Panc1 (cell line): ENCODE data around the gene ASB11.
A peak's percentile ranks its signal among the peaks of the same experiment; 100 is the strongest.

Experiments
- CTCF ChIP-seq: fragments of 450-650 bp; IDR thresholded peaks from 2 replicates; pipeline ENCODE4 v1.5.1; 2017; ENCODE audit warnings: mild to moderate bottlenecking
- REST ChIP-seq, 2 experiments: IDR thresholded peaks; 2 replicates each; pipeline ENCODE4 v1.6.1; 2011 to 2012; ENCODE audit warnings: low read depth in 2 of 2, control low read depth in 1 of 2, low read length in 1 of 2, mild to moderate bottlenecking in 1 of 2, moderate library complexity in 1 of 2; ENCODE audit not compliant: insufficient read depth in 1 of 2

GRCh38 chrX:15299941-15300851 lies 15.2 kb downstream of the ASB11 start:
- TF ChIP-seq REST (IDR thresholded peaks at IDR 0.05; ENCODE audit: insufficient read depth in 1 of 2, low read depth in 2 of 2, low read length in 1 of 2) (no peak), CTCF (peak; percentile 55)
